ENCODE measurements around the gene RAB22A. TPM values are rescaled to one million over a fixed set of nuclear protein-coding genes. Genes with fewer than 3 reads are reported as not detected.

The RAB22A gene
- total and polyA plus RNA-seq, 9 of the 15 experiments (the other 6 are each of a cell fraction or from before 2014, with no cell fraction given), result 1.1 to 8.0 (median 6.7) TPM

GRCh38 chr20:58384821-58385220, 75.3 kb downstream of the RAB22A start:
- in situ Hi-C loops (cut with MboI) (no loop called here), intact Hi-C loops (cut with micrococcal nuclease) (no loop called here)
- BruUV-seq (replicated peaks), result no TSS peak
- DNase-seq (ENCODE audit: extremely low read depth in 1 of 4, low spot score in 3 of 4) (no peak), ATAC-seq (no peak), FAIRE-seq (no peak)
- Histone ChIP-seq H2AFZ (ENCODE audit: low read depth, low read length) (no peak overlapping the region), H3K9ac (ENCODE audit: insufficient read depth in 1 of 2, low read depth in 2 of 2, low read length in 2 of 2) (no peak overlapping the region), H3K27ac (ENCODE audit: extremely low read depth, low read depth, low read length) (no peak overlapping the region), H3K27me3 (ENCODE audit: control insufficient read depth in 2 of 2, insufficient read depth in 2 of 2, low read length in 2 of 2) (no peaks in the 10 kb centered on the region), H3K4me1 (replicated peaks in 1 of 2; ENCODE audit: control insufficient read depth in 2 of 2, insufficient read depth in 2 of 2, low read length in 2 of 2) (peaks cover 1 to 7% of the 10 kb centered on the region in 2 experiments; a peak in 3 of 5 replicates), H3K36me3 (ENCODE audit: control insufficient read depth, insufficient read depth, low read length) (peaks cover 1% of the 10 kb centered on the region; the same call in 2 of the 3 replicates), H3K79me2 (ENCODE audit: control insufficient read depth, insufficient read depth, low read length) (peaks cover 7% of the 10 kb centered on the region), H3K4me3 (no peak overlapping the region), H3K9me3 (replicated peaks; ENCODE audit: control insufficient read depth, insufficient read depth, low read depth, low read length) (peaks cover 7% of the 10 kb centered on the region), H4K20me1 (replicated peaks; ENCODE audit: control insufficient read depth, insufficient read depth, low read length) (0 out of 2 replicates have a peak, but pooled peaks cover 2% of the 10 kb centered on the region), H3K9me1 (ENCODE audit: control insufficient read depth, insufficient read depth, low read length) (no peaks in the 10 kb centered on the region), H3K4me2 (ENCODE audit: insufficient read depth, low read length) (no peak overlapping the region)
- WGBS (ENCODE audit: insufficient coverage, low coverage, missing lambda C conversion rate), result 66% methylated on average over 5 of the region's 5 CpGs
- ChIA-PET POLR2A (interaction anchor here (0.6 to 0.8 kb wide), 2 partner anchors 11 kb away, joined by 3 read pairs; no protein-coding TSS in a partner anchor), CTCF (ENCODE audit: low intra/inter-chr PET ratio) (no interaction called here)
- TF ChIP-seq, protein P1, sequence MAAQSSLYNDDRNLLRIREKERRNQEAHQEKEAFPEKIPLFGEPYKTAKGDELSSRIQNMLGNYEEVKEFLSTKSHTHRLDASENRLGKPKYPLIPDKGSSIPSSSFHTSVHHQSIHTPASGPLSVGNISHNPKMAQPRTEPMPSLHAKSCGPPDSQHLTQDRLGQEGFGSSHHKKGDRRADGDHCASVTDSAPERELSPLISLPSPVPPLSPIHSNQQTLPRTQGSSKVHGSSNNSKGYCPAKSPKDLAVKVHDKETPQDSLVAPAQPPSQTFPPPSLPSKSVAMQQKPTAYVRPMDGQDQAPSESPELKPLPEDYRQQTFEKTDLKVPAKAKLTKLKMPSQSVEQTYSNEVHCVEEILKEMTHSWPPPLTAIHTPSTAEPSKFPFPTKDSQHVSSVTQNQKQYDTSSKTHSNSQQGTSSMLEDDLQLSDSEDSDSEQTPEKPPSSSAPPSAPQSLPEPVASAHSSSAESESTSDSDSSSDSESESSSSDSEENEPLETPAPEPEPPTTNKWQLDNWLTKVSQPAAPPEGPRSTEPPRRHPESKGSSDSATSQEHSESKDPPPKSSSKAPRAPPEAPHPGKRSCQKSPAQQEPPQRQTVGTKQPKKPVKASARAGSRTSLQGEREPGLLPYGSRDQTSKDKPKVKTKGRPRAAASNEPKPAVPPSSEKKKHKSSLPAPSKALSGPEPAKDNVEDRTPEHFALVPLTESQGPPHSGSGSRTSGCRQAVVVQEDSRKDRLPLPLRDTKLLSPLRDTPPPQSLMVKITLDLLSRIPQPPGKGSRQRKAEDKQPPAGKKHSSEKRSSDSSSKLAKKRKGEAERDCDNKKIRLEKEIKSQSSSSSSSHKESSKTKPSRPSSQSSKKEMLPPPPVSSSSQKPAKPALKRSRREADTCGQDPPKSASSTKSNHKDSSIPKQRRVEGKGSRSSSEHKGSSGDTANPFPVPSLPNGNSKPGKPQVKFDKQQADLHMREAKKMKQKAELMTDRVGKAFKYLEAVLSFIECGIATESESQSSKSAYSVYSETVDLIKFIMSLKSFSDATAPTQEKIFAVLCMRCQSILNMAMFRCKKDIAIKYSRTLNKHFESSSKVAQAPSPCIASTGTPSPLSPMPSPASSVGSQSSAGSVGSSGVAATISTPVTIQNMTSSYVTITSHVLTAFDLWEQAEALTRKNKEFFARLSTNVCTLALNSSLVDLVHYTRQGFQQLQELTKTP (IDR thresholded peaks at IDR 0.05; ENCODE audit: low read depth in 1 of 2, partially characterized antibody in 2 of 2), result no peak
- TF ChIP-seq NCOA6 (IDR thresholded peaks at IDR 0.05), result no peak
- no peak for TF ChIP-seq FOXJ2 (tag; IDR thresholded peaks at IDR 0.05)
- no peak for TF ChIP-seq ZNF184 (CRISPR knock-in tag; IDR thresholded peaks at IDR 0.05)
- TF ChIP-seq ZNF449 (CRISPR knock-in tag; IDR thresholded peaks at IDR 0.05), result no peak
- TF ChIP-seq NFIC (IDR thresholded peaks at IDR 0.05), result no peak
- TF ChIP-seq RBM25 (IDR thresholded peaks at IDR 0.05; ENCODE audit: low read depth, low read length, severe bottlenecking), result no peak
- TF ChIP-seq ETV5 (CRISPR knock-in tag; IDR thresholded peaks at IDR 0.05; ENCODE audit: low read depth), result no peak
- no peak for TF ChIP-seq SNAPC5 (CRISPR knock-in tag; IDR thresholded peaks at IDR 0.05)
- no peak for TF ChIP-seq ZNF778 (CRISPR knock-in tag; IDR thresholded peaks at IDR 0.05)
- TF ChIP-seq, protein P2, sequence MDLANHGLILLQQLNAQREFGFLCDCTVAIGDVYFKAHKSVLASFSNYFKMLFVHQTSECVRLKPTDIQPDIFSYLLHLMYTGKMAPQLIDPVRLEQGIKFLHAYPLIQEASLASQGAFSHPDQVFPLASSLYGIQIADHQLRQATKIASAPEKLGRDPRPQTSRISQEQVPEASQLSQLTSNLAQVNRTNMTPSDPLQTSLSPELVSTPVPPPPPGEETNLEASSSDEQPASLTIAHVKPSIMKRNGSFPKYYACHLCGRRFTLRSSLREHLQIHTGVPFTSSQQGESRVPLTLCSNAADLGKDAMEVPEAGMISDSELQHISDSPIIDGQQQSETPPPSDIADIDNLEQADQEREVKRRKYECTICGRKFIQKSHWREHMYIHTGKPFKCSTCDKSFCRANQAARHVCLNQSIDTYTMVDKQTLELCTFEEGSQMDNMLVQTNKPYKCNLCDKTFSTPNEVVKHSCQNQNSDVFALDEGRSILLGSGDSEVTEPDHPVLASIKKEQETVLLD (IDR thresholded peaks at IDR 0.05), result no peak
- TF ChIP-seq FOXA1 (IDR thresholded peaks at IDR 0.05; ENCODE audit: borderline replicate concordance), result no peak
- TF ChIP-seq, protein P3, sequence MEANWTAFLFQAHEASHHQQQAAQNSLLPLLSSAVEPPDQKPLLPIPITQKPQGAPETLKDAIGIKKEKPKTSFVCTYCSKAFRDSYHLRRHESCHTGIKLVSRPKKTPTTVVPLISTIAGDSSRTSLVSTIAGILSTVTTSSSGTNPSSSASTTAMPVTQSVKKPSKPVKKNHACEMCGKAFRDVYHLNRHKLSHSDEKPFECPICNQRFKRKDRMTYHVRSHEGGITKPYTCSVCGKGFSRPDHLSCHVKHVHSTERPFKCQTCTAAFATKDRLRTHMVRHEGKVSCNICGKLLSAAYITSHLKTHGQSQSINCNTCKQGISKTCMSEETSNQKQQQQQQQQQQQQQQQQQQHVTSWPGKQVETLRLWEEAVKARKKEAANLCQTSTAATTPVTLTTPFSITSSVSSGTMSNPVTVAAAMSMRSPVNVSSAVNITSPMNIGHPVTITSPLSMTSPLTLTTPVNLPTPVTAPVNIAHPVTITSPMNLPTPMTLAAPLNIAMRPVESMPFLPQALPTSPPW (CRISPR knock-in tag; IDR thresholded peaks at IDR 0.05), result no peak
- no peak for TF ChIP-seq MIER1 (IDR thresholded peaks at IDR 0.05; ENCODE audit: low read depth)
- TF ChIP-seq BACH1 (tag; IDR thresholded peaks at IDR 0.05), result no peak
